Hematopoietic multipotent progenitor cell (in vitro differentiated cells): ENCODE measurements around the gene WHAMM. TPM values are rescaled to one million over a fixed set of nuclear protein-coding genes. Genes with fewer than 3 reads are reported as not detected.
A peak's percentile ranks its signal among the peaks of the same experiment; 100 is the strongest.
"Not testable (repeated sequence)": the region's sequence is repeated elsewhere in the genome, so short reads cannot be mapped to it uniquely, and the experiment has no call there.

Experiments
- DNase-seq, 3 donors: peaks; one replicate each; pipeline ENCODE4 v3.0.0-alpha.2; 2011 to 2015; ENCODE audit warnings: low read depth in 2 of 3, low spot score in 2 of 3
- total RNA-seq: library from RNA; depleted of rRNA; stranded (reverse); fragments of >200 nt; gene quantifications from one replicate; pipeline ENCODE4 v1.2.3, GENCODE V29; 2012

WHAMM gene
- total RNA-seq, 1 donor: 6.7 TPM

- DNase-seq: no peak
These were observed 10.1 kb upstream of the WHAMM start for GRCh38 chr15:82799183-82799841.

GRCh38 chr15:82802497-82802896, 6.9 kb upstream of the WHAMM start:
- peak in 2 of 3 donors; percentile 52 to 84 for DNase-seq

- DNase-seq: no peak
These were observed 5.4 kb upstream of the WHAMM start for GRCh38 chr15:82803793-82804574.

GRCh38 chr15:82804575-82804949, 4.9 kb upstream of the WHAMM start:
- DNase-seq: no peak

- DNase-seq: peak in 1 of 3 donors; percentile 14
These were observed 3.4 kb upstream of the WHAMM start, which contains the start of gene FSD2 for GRCh38 chr15:82805994-82806406. Gene FSD2, minus strand, starts transcription at chr15:82806069. Its CDS starts 18,679 bp downstream, at chr15:82787390.

- DNase-seq: no peak
These were observed 1.4 kb upstream of the WHAMM start for GRCh38 chr15:82807920-82808633.

GRCh38 chr15:82808634-82809041, 790 bp upstream of the WHAMM start:
- DNase-seq: no peak

GRCh38 chr15:82810061-82810889, 847 bp downstream of the WHAMM start:
- peak; percentile 24 to 36 (median 30) for DNase-seq

- peak; percentile 36 to 56 (median 42) for DNase-seq
These were observed 1.5 kb downstream of the WHAMM start for GRCh38 chr15:82810890-82811426.

GRCh38 chr15:82812994-82813393, 3.6 kb downstream of the WHAMM start:
- no peak for DNase-seq

- no peak for DNase-seq
These were observed 10.7 kb downstream of the WHAMM start for GRCh38 chr15:82820128-82820527.

GRCh38 chr15:82821396-82821795, 12.0 kb downstream of the WHAMM start:
- not testable (repeated sequence) for DNase-seq

GRCh38 chr15:82821851-82822250, 12.4 kb downstream of the WHAMM start:
- not testable (repeated sequence) for DNase-seq

GRCh38 chr15:82823049-82823448, 13.6 kb downstream of the WHAMM start:
- DNase-seq: no peak

- no peak for DNase-seq
These were observed 18.6 kb downstream of the WHAMM start for GRCh38 chr15:82828075-82828474.

GRCh38 chr15:82829234-82829633, 19.8 kb downstream of the WHAMM start:
- DNase-seq: no peak

GRCh38 chr15:82830427-82831173, 21.2 kb downstream of the WHAMM start:
- DNase-seq: no peak

GRCh38 chr15:82831894-82832600, 22.6 kb downstream of the WHAMM start:
- no peak for DNase-seq
